M059J (cell line): ENCODE measurements around the gene ASPSCR1. TPM values are rescaled to one million over a fixed set of nuclear protein-coding genes. Genes with fewer than 3 reads are reported as not detected.

Source experiments
- DNase-seq: peaks from one replicate; pipeline ENCODE4 v3.0.0-alpha.2; 2012; ENCODE audit warnings: low read depth
- total RNA-seq: library from RNA; depleted of rRNA; stranded (reverse); fragments of >200 nt; shearing (Covaris generic); gene quantifications from 2 replicates; pipeline ENCODE4 v1.2.3, GENCODE V29; 2014

The ASPSCR1 gene
- total RNA-seq, 1 experiment from 2014 or later: 33.0 TPM

GRCh38 chr17:82055023-82055964 lies 77.9 kb downstream of the ASPSCR1 start:
- DNase-seq: no peak

GRCh38 chr17:82055965-82056728 lies 78.7 kb downstream of the ASPSCR1 start:
- DNase-seq: no peak

GRCh38 chr17:82056729-82057621 lies 79.5 kb downstream of the ASPSCR1 start:
- no peak for DNase-seq

- no peak for DNase-seq
Observed at GRCh38 chr17:82058230-82058854, 80.9 kb downstream of the ASPSCR1 start.

GRCh38 chr17:82058855-82059249 lies 81.4 kb downstream of the ASPSCR1 start:
- no peak for DNase-seq

GRCh38 chr17:82059272-82060000 lies 82.0 kb downstream of the ASPSCR1 start:
- DNase-seq: no peak

GRCh38 chr17:82060001-82060380 lies 82.6 kb downstream of the ASPSCR1 start:
- DNase-seq: no peak

- DNase-seq: no peak
Observed at GRCh38 chr17:82060614-82061013, 83.2 kb downstream of the ASPSCR1 start.

- no peak for DNase-seq
Observed at GRCh38 chr17:82061047-82061925, 83.9 kb downstream of the ASPSCR1 start.

GRCh38 chr17:82062076-82062983 lies 84.9 kb downstream of the ASPSCR1 start:
- no peak for DNase-seq

- DNase-seq: no peak
Observed at GRCh38 chr17:82062984-82063368, 85.5 kb downstream of the ASPSCR1 start.

GRCh38 chr17:82063424-82064415 lies 86.3 kb downstream of the ASPSCR1 start:
- no peak for DNase-seq

GRCh38 chr17:82064433-82065192 lies 87.2 kb downstream of the ASPSCR1 start:
- no peak for DNase-seq

- DNase-seq: no peak
Observed at GRCh38 chr17:82065193-82065637, 87.8 kb downstream of the ASPSCR1 start.

GRCh38 chr17:82065638-82066303 lies 88.3 kb downstream of the ASPSCR1 start, which contains the start of gene DUS1L:
DUS1L (minus strand) TSS chr17:82065804; CDS start chr17:82065059, 745 bp downstream.
- DNase-seq: peak; percentile 28
